Coronary artery (tissue), 2 donors: ENCODE results near the gene LAPTM5.

ENCODE experiments used
- DNase-seq: peaks from one replicate; pipeline ENCODE4 v3.0.0-alpha.2; 2017; ENCODE audit warnings: low spot score
- H3K27ac ChIP-seq, 2 donors: fragments of 200-600 bp; sonication (generic); one replicate each; pipeline ENCODE4 v1.5.1; 2016 to 2019
- H3K4me3 ChIP-seq: fragments of 200-600 bp; sonication (generic); 2 replicates; pipeline ENCODE4 v1.5.1; 2016; ENCODE audit warnings: mild to moderate bottlenecking, moderate library complexity
- TF ChIP-seq, protein P1 (sequence below): fragments of 200-600 bp; sonication (generic); IDR thresholded peaks from one replicate; pipeline ENCODE4 v1.5.1; 2019; ENCODE audit warnings: antibody characterized with exemption

Gene LAPTM5

DNA sequence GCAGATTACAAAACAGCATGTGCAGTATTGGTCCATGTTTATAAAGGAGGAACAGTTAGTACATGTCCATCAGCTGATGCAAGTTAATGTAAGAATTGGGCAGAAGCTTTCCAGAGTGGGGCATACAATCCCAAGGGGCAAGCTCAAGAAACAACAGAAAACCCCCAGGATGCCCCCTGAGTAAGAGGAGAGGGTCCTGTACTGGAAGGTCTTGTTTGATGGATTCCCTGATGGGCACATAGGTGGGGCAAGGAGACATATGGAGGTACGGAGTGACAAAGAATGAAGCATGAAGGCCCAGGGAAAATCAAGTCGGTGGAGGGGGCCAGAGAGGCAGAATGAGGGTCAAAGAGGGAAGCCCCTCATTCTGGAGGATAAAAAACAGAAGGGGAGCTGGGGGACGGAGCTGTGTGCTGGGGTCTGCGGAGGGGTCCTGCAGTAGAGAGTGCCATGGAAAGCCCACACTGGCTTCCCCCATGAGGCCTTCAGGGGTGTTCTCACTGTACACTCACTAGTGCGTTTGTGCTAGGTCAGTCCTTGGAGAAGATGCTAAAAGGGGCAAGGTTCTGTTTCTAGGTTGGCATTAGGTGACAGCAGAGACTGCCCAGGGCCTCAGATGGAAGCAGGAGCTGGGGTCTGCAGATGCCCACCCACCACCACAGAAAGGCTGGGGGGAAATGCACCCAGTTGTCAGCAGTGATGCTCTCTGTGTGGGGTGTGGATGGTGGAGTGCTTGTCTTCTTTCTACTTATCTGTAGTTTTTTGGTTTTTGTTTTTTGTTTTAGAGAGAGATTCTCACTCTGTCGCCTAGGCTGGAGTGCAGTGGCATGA lies 21.7 kb downstream of the LAPTM5 start:
- no peak overlapping the region for H3K27ac ChIP-seq
- H3K4me3 ChIP-seq = no peak overlapping the region
- no peak for DNase-seq
- TF ChIP-seq, protein P1, sequence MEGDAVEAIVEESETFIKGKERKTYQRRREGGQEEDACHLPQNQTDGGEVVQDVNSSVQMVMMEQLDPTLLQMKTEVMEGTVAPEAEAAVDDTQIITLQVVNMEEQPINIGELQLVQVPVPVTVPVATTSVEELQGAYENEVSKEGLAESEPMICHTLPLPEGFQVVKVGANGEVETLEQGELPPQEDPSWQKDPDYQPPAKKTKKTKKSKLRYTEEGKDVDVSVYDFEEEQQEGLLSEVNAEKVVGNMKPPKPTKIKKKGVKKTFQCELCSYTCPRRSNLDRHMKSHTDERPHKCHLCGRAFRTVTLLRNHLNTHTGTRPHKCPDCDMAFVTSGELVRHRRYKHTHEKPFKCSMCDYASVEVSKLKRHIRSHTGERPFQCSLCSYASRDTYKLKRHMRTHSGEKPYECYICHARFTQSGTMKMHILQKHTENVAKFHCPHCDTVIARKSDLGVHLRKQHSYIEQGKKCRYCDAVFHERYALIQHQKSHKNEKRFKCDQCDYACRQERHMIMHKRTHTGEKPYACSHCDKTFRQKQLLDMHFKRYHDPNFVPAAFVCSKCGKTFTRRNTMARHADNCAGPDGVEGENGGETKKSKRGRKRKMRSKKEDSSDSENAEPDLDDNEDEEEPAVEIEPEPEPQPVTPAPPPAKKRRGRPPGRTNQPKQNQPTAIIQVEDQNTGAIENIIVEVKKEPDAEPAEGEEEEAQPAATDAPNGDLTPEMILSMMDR = no peak

DNA sequence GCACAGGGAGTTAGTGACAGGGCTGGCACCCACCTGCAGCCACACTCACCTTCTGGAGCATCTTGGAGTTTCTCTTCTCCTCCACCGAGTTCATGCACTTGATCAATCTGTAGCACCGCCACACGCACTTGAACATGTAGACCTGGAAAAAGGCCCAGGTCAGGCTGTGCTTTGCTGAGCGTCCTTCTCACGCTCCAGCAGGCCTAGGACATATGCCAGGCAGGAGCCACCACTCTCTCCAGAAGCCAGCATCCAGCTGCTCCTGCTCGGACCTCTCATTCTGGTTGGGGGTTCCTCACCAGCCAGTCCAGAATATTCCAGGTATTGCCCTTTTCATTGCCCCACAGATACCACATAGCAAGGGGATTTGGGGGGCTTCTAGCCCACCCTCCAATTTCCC lies 22.4 kb downstream of the LAPTM5 start:
- no peak for DNase-seq
- TF ChIP-seq, protein P1 = no peak
- H3K4me3 ChIP-seq = no peak overlapping the region
- no peak overlapping the region for H3K27ac ChIP-seq

DNA sequence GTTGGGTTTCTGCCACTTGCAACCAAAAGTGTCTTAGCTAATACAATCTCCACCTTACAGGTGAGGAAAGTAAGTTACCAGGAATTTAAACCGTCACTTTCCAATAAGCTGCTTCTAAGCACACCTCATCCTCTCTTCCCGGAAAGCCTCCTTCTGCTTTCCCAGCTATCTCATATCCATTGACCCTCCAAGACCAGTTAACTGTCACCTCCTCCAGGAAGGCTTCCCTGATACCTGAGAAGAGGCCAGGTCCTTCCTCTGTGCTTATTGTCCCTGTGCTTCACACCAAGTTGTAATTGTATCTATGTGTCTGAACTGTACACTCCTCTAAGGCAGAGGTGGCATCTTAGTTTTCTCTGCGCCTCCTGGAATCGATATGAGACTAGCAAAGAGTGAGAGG lies 23.0 kb downstream of the LAPTM5 start:
- TF ChIP-seq, protein P1 = no peak
- H3K27ac ChIP-seq = no peak overlapping the region

DNA sequence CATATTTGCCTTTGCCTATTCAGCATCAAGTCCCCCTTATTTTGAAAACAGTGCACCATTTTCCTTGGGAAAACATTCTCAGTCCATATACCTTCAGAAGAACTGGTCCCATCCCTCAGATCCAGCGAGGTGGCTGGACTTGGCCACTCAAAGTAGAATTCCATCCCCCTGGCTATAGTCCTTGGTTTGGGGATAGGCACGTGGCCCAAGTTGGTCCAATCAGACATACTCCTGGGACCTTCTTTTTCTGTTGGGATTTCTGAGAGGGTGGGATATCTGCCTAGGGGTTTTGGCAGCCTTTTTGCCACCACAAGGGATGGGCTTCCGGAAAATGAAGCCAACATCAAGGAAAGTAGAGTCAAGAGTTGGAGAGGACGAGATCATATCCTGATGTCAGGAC lies 23.5 kb downstream of the LAPTM5 start:
- H3K4me3 ChIP-seq = no peak overlapping the region
- no peak for DNase-seq
- TF ChIP-seq, protein P1 = no peak
- H3K27ac ChIP-seq = no peak overlapping the region

More for the DNA sequence above, 23.0 kb downstream of the LAPTM5 start:
- no peak for DNase-seq
- H3K4me3 ChIP-seq = no peak overlapping the region

DNA sequence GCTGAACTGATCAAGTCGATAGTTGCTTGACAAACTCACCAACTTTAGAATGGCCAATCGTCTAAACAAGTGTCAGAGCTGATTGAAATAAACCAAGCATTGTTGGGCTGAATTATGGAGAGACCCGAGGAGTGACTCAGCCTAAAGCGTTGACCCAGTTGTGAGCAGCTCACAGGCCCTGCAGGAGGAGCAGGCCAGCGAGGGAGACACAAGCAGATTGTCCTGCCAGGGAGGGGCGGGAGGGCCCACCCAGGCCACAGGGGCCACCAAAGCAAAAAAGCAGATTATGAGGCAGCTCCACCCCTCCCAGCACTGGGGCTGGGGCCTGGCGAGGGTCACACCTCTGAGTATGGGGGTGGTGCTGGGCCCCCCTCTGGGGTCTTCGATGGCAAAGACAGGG lies 24.1 kb downstream of the LAPTM5 start:
- TF ChIP-seq, protein P1 = no peak
- Histone ChIP-seq H3K27ac (no peak overlapping the region), H3K4me3 (no peak overlapping the region)
- no peak for DNase-seq

DNA sequence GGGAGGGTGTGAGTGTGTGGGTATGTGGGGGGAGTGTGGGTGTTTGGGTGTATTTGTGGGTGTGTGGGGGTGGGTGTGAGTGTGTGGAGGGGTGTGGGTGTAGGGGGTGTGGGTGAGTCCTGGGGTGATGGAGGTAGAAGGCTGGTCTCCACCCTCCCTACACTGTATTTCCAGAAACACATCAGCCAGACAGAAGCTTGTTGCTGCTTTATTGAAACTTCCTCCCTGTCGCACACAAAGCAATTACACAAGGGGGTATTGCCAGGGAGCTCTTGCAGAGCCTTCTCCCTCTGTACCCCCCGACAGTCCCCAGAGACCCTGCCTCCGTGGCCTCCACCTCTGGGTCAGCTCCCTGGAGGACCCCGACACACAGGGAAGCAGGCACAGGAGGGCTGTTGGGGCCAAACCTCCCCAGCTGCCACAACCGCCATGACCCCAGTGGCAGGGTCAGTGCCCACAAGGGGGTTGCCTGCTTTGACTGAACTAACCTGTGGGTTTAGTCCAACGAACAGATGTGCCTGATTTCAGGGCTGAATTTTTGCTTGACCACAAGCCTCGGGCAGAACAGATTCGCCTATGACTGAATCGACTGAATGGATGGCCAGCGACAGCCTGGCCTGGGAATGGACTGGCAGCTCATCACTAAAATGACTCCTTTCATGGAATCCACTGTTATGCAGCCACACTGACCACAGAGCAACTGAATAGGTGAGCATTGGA lies 25.1 kb downstream of the LAPTM5 start:
- DNase-seq = no peak
- no peak overlapping the region for H3K27ac ChIP-seq
- TF ChIP-seq, protein P1 = no peak
- H3K4me3 ChIP-seq = no peak overlapping the region

DNA sequence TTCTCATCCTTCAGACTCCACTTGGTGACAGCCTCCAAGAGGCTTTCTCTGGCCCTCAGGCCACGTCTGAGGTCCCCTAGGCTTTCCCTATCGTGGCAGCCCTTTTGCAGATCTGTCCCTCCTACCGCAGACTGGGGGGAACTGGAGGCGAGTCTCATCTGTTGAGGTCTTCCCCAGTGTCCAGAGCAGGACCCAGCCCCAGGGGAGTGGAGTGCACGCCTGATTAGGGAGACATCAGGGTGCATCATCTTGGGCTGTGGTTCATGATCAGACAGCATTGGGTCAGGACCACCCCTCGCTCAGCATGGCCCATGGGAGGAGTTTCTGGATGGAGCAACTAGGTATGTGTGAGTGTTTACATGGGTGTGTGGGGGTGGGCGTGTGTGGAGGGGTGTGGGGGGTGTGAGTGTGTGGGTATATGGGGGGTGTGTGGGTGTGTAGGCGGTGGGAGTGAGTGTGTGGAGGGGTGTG lies 25.7 kb downstream of the LAPTM5 start:
- no peak overlapping the region for H3K4me3 ChIP-seq
- TF ChIP-seq, protein P1 = no peak
- H3K27ac ChIP-seq = no peak overlapping the region
- no peak for DNase-seq
